GM19035 (cell line): ENCODE measurements around the gene MB.

Experiments
- ATAC-seq: cut with Tn5 transposase; IDR thresholded peaks from one replicate; pipeline ENCODE4 v1.9.1; 2021; ENCODE audit not compliant: unreplicated experiment

MB gene

DNA sequence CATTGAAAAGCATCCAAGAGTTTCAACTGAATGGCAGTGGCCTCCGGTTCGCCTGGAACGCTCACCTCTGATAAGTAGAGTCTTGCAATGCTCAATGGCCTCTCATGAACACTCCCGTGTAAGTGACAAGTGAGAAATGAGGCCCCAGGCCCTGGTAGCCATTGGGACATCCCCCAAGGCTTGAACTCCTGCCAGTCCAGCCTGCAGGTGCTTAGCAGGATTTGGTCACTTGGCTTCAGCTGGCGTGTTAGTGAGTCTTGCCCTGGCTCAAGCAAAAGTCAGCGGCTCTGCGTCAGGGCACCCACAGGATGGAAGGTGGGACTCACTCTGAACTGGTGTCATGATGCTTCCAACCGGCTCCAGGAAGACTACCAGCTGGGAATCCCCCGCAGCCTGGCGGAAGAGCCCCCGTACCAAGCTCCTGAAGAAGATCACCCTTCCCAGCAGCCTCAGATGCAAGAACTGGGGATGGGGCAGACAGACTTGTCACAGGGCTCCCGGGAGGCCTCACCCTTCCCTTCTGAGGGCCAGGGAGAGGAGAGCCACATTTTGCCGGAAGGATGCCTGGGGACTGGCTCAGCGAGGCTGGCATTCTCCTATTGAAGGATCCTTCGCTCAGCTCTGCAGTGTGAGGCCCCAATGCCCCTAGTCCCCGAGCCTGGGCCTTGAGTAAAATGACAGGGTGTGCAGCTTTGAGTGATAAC, 19.3 kb downstream of the MB start:
- no peak for ATAC-seq

GRCh38 chr22:35596821-35597220, 20.3 kb downstream of the MB start:
- ATAC-seq, result no peak

DNA sequence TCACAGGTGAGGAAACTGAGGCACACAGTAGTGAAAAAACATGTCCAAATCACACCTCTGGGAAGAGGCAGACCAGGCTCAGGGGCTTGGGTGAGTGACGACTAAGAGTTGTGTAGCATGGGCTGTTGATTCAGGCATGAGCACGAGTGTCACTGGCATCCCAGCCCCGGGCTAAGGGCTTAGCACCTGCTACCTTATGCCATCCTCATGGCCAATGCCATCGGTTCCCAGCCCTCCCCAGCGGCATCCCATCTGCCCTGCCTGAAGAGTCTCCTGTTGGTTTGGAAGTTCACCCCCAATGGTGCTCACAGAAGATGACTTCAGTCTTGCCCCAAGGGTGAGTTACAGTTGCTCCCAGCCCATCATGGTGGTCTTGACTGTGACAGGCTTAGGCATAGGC, 22.4 kb downstream of the MB start:
- ATAC-seq, result no peak

- no peak for ATAC-seq
Observed at GRCh38 chr22:35593891-35594470, 23.1 kb downstream of the MB start.

GRCh38 chr22:35593071-35593890, 23.8 kb downstream of the MB start:
- no peak for ATAC-seq

- ATAC-seq, result no peak
Observed at GRCh38 chr22:35592418-35592967, 24.6 kb downstream of the MB start.

DNA sequence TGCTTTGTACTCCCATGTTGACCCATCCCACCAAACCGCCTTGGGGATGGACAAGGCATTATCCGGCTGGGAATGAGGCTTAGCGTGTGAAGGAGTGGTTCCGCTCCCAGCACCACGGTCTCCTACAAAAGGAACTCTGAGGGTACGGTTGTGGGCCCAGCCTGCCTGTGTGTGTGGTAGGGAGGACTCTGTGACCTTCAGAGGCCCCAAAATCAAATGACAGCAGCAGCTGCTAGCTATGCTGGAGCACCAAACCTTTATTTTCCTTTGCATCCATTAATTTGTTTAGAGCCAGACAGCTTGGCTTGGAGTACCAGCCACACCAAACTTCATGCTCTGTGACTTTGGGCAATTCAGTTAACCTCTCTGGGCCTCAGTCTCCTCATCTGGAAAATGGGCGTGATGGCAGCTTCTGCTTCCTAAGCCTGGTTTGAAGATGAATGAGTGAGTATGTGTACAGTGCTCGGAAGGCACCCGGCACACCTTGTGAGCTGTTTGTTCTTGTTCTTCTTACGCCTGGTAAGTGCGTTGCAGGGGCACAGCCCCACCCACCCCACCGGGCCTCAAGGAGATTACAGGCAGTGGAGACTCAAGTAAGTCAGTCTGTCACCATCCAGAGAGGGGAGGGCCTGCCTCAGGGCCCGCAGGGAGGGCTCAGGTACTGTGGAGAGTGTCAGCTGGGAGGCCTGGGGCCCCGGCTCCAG, 25.3 kb downstream of the MB start:
- ATAC-seq, result no peak

- no peak for ATAC-seq
Observed at GRCh38 chr22:35590634-35591295, 26.4 kb downstream of the MB start.

GRCh38 chr22:35589756-35590093, 27.4 kb downstream of the MB start:
- ATAC-seq, result no peak

GRCh38 chr22:35589071-35589755, 27.9 kb downstream of the MB start:
- ATAC-seq, result no peak

DNA sequence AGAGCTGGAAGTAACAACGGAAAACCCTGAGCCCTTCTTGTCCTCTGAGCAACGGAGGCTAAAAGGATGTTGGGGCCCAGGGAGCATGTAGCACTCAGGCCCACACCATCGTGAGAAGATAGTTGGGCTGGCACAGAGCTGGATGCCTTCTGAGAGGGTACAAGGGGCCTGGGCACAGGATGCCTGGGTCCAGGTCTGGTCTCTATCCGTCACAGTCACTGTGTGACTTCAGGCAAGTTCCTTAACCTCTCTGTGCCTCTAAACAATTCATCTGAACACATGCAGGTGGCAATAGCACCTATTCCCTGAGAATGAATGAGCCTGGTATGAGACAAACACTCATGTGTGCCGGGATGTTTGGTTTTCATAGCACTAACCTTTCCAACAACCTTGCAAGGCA, 29.2 kb downstream of the MB start:
- ATAC-seq, result no peak

DNA sequence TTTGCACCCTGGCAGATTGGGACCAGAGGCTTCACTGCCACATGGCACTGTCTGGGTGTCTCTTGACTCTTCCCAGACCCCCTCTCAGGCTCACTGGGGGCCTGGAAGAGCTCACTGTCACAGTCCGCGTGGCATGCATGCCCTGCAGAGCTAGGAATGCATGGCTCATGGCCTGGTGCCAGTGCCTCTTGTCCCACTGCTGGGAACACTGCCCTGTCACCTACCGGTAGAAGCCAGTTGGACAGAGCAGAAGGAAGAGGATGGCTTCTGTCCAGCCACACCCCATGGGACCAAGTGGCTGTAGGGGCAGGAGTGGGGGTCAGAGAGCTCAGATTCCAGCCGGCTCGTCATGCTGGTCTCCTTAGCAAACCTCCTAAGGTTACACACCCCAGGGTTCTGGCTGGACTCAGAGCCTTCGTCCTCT, 29.7 kb downstream of the MB start:
- ATAC-seq, result no peak

GRCh38 chr22:35586771-35587170, 30.4 kb downstream of the MB start:
- ATAC-seq, result no peak

- no peak for ATAC-seq
Observed at GRCh38 chr22:35582861-35583670, 34.1 kb downstream of the MB start.

GRCh38 chr22:35582218-35582860, 34.8 kb downstream of the MB start:
- no peak for ATAC-seq

- ATAC-seq, result no peak
Observed at GRCh38 chr22:35581023-35581413, 36.1 kb downstream of the MB start.

- ATAC-seq, result no peak
Observed at GRCh38 chr22:35580351-35581022, 36.6 kb downstream of the MB start.

- no peak for ATAC-seq
Observed at GRCh38 chr22:35578836-35579575, 38.1 kb downstream of the MB start.
